Activated CD8-positive, alpha-beta memory T cell treated with anti-CD3 and anti-CD28 coated beads for 1 hour (primary cell): Measurements from ENCODE around the gene SKAP1.
A peak's percentile ranks its signal among the peaks of the same experiment; 100 is the strongest.
"Not testable (repeated sequence)": the region's sequence is repeated elsewhere in the genome, so short reads cannot be mapped to it uniquely, and the experiment has no call there.

Source experiments
- DNase-seq, 2 donors: peaks; one replicate each; pipeline ENCODE4 v3.0.0-alpha.2; 2020; ENCODE audit warnings: low read depth in 1 of 2; ENCODE audit errors: extremely low read depth in 1 of 2

The SKAP1 gene

DNA sequence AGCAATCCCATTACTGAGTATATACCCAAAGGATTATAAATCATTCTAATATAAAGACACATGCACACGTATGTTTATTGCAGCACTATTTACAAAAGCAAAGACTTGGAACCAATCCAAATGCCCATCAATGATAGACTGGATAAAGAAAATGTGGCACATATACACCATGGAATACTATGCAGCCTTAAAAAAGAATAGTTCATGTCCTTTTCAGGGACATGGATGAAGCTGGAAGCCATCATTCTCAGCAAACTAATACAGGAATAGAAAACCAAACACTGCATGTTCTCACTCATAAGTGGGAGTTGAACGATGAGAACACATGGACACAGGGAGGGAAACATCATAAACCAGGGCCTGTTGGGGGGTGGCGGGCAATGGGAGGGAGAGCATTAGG lies 19.3 kb upstream of the SKAP1 start:
- DNase-seq, result not testable (repeated sequence)

DNA sequence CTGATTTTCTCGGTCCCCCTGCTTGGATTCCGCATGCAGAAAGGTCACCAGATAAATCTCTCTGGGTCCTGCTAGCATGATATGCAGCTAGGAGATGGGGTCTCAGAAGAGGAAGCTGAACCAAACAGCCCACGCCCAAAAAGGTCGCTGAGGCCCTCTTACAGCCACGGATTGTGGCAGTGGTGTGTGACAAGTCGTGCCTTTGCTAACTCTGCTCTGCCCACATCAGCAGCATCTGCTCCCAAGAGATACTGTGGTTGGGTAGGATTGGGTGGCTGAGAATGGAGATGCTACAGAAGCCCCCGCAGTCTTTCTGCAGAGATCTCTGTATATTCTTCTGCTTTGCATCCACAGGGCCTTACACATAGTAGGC lies 15.2 kb upstream of the SKAP1 start:
- no peak for DNase-seq

DNA sequence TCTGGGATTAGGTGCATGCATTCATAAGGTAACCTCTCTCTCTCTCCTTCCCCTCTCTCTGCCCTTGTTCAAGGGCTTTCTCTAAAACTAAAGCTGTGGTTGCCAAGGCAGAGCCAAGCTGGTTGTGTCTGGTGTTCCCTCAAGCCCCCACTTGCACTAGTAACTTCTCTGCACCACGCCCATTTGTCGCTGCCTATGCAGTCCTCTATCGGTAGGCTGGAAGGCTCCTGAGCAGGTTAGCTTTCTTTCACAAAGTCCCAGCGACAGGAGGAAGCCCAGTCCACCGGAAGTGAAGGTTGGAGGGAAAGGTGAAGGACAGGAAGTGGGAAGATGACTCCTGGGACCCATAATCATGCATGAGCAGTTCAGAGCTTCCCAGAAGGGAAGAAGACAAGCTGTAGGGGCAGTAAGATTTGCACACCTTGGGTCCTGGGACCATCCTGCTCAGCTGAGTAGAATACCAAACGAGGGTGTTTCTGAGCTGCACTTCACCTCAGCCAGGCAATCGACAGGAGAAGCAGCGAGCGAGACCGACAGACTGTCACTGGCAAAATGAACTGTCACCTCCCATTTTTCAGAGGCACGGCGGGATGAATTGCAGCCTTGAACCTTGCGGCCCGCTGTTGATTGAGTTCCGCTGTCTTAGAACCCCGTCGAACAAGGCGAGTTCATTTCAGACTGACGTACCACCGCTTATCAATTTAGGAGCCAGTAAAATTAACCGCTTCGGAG lies 14.7 kb upstream of the SKAP1 start:
- DNase-seq, result no peak

DNA sequence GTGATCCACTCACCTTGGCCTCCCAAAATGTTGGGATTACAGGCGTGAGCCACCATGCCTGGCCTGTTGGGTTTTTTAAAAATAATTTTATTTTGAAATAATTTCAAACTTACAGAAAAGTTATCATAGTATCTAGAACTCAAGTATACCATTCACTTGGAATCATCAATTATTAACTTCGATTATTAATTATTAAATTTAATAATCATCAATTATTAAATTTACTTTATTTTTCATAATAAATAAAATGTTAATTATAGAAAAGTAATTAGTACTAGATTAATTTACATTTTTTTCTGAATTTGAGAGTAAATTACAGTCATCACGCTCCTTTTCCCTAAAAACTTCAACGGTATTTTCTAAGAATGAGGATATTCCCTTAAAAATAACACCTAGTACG lies 13.7 kb upstream of the SKAP1 start:
- DNase-seq, result no peak

DNA sequence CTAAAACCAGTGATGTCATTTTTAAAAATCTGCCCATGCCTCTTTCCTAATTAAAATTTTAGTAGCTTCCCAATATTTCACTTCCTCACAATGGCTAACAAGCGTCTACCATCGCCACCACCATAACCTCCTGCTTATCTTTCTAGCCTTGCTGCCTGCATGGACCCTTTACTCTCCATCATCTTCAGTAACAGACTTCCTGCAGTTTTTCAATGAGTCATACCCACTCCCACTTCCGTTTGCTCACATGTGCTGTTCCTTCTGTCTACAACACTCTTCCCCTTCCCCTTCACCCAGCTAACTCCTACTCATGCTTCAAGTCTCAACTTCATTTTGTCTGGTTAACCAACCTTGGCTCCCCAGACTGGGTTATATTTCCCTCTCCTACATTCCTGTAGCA lies 12.8 kb upstream of the SKAP1 start:
- no peak for DNase-seq

DNA sequence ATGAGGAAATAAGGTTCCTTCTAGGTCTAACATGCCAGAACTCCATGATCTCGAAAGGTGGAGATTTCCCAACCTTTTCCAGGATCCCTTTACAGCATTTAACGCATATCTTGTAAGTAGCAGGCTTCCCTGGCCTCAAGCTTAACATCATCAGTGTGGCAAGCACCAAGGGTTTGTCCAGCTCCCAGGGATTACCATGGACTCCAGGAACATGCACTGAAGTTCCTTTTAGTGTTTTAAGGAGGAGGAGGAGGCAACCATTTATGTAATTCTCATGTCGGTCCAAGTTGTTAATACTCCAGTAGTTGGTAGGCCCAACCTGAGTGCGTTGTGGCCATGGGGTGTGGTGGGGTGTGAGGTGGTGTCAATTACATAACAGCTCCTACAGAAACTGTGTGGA lies 11.8 kb upstream of the SKAP1 start:
- DNase-seq, result no peak

DNA sequence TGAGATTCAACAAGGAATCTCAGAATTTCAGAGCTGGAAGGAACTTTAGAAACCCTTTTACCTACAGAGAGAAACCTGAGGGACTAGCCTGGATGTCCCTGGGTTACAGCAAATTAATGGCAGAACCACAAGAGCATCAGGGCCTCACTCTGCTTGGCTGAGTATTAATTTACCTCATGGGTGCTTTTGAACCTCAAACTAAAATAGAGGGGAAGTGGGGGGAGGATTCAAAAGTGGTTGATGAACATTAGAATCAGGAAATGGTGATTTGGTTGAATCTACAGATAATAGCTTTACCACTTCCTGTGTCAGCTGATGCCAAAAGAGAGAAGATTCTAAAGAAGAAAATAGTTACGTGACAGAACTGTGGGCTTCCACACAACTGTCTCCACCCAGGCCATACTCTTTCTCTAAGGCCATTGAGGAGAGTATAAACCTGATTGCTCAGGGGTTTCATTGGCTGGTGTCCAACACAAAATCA lies 11.3 kb upstream of the SKAP1 start:
- DNase-seq, result no peak

DNA sequence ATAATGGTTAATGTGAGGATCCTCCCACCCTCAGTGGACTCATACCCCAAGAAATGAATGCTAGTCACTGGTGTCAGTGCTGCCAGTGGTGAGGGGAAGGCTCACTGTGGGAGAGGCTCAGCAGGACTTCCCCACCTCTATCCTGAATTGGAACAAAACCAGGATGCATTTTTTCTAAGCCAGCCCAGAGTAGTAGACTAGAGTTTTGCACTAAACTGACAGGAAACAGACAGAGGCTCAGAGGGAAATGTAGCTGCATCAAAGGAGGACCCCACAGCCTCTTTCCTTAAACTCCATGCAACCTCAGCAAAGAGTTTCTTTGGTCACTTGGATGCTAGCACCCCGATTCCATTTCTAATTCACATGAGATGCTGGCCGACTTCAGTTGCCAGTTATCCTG lies 10.7 kb upstream of the SKAP1 start:
- no peak for DNase-seq

DNA sequence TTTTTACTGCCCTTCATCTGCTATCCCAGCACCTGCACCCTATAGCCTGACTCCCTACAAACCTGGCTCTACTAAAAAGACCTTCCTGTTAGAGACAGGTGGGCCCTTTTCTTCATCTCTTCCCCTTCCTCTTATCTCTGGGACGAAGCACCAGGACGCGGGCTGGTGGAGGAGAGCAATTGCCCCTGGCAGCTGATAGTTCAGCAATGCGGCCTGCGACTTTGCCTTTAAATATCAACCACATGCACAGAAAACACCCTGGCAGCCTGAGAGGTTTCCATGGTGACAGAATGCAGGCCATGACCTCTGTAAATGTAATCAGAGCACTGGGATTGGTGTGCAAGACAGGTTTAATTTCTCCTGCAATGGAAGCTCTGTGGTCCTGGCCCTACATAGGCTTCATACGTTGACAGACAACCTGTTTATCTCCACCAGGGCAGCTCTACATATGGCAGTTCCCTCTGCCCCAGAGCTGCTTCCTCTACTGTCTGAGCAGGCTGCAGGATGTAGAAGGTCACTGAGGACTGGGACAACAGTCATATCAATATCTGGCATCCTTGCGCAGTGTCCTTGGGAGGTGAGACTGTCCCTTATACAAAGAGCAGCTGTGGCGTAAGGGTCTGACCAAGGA lies 10.0 kb upstream of the SKAP1 start:
- no peak for DNase-seq

DNA sequence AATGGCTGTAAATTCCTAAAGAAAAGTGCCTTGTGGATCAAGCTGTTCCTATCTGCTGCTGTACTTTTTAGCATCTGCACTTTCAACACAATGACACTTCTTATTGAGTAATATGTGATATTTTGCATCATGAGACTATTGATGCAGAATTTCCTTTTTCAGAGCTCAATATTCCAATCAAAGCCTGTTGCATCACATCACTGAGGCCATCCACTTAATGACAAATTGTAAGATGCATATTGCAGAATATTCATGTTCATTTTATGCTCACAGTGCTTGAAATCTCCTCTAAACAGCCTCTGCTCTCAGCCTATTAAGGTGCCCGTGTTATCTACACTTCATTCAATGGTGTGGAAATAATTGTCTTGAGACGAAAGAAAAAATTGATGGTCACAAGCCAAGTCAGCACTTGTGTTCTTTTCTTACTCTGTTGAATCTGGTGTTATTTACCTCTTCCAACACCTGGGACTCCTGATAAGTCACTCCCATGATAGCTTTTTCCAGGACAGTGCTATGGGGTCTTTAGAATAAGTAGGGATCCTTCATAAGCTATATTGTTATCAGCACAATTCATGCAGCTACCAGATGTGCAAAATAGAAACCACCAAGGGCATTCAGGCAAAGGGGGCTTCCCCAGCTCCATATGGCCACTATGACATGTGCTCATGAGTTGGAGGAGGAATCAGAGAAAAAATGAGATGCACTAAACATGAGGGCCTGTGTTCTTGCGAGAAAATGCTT lies 9.3 kb upstream of the SKAP1 start:
- DNase-seq, result no peak

DNA sequence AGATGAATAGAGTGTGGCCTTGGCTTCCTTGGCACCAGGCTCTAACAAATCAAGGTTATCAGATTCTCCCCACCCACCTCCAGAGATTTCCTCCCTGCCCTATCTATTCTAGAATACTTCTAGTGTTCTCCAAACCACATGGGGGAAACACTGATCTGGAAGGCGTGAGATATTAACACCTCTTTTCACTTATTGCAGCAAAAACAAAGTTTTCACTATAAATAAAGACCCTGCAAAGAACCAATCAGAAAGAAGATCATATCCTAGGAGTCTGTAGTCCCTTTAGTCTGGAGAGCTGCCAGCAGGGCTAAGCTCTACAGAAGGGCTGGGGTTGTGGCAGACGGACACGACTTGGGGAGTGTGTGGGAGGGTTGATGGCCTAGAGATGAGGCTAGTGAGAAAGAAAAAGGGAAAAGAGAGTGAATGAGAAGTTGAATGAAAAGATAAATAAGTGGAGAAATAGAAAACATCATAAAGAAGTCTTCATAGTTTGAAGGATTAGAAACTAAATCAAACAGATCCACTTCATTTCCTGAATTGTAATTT lies 8.6 kb upstream of the SKAP1 start:
- DNase-seq, result no peak

DNA sequence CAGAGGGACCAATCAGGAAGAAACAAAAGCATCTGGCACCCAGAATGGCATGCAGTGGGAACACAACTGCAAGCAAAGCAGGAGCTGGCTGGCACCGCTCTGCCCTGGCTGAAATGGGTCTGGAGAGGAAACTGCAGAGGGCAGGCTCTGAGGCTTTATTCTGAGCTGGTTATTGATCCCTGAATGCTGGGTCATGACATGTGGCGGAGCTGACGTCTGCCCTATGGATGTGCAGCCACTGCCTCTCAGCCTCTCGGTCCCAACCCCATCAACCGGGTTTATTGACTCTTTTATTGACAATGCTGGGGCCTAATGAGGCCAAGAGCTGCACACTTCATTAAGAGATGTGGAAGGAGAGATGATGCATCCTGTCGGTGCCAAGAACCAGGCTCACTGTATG lies 3.9 kb upstream of the SKAP1 start:
- DNase-seq, result no peak

DNA sequence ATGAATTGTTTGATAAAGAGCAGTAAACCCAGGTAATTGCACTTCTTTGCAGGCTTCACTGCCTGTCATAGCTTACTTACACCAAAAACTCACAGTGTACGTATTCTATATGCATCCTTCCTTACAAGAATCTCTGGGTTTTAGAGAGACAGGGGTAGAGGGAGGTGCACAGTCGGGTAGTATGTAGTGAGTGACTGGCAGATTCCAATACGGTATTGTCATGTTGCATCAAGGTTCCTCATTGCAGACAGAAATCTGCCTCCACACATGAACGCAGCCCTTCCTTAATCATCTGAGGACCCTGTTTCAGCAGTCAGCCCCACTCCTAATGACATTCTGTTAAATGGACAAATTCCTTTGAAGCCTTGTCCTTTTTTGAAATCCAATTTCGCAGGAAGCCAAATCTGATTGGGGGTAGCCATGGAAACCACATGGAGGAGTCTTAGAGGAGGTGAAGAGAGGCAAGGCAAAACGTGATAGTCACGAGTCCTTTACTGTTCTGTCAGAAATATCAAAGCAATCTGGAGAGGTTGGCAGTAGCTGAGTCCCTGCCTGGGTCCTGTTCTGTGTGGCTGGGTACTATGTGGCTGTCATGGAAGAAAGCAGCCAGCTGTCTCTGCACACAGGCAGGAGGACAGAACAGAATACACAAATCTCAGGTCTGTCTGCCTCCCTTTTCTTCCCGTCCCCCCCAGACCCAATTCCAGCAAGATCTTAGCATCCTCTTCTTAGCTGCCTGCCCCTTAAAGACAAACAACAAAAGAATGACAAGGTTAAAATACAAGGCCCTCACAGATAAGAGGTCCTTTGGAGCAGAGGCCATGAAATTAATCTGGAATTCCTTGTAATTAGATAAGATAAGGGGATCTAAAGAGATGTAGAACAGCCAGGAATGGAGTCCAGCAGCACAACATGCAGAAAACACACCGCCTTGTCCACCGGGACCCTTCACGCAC lies 3.1 kb upstream of the SKAP1 start:
- DNase-seq, result no peak

DNA sequence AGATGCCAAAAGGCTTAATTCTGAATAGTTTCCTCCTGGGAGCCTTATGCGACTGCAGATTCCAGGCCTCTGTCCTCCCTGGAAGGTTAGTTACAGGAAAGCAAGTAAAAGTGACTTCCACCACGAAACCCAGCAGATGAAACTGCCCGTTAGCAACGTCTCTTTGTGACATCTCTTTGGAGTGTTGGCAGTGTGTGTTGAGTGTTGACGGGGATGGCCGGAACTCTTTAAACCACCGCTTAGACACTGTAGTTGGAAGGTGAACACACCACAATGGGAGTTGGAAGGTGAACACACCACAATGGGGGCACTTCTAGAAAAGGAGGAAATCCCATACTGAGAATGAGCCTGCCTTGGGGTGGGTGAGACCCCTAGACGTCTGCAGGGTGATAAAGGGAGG lies 858 bp downstream of the SKAP1 start:
- no peak for DNase-seq

DNA sequence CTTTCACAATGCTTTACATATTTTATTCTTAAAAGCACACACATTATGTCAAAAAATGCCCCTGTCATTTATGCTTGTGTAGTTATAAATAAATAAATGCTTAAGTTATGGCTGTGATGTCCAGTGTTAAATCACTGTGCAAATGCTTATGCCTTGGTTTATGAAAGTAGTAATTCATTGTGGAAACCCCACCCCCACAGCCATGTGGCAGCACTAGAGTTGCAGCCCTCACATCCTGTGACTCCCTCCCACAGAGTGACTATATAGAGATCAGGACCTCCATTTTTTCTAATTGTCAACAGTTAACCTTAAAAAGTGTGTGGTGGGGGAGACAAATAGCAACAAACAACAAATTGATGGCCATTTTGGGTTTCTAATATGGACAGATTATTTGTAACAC lies 2.4 kb downstream of the SKAP1 start:
- peak in 1 of 2 donors; percentile 32 for DNase-seq

DNA sequence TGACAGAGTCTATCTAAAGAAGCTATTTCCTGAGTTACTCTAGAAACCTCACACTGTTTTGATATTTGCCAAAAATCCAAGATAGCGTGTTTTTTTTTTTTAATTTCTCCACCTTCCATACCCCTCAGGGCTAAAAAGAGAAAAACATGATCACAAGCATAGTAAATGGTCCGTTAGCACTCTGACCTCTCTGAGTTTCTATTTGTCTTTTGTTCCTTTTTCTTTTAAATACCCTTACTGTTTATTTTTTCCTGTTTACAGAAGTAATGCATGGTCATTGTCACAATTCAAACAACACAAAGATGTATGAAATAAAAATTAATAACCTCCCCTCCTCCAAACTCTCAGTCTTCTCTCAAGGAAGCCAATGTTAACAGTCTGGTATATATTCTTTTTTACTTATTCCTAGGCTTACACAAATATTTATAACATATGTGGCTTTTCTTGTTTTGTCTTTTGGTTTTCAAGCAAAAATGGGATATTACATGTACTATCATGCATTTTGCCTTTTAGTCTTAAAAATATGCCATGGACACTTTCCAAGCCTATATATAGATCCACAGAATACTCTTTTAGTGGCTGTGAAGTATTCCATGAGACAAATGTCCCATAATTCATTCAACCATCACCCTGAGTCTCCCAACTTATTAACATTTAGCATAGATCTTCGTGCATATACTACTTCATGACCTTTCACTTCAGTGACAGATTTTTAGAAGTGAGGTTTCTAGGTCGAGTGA lies 3.1 kb downstream of the SKAP1 start:
- DNase-seq, result no peak

DNA sequence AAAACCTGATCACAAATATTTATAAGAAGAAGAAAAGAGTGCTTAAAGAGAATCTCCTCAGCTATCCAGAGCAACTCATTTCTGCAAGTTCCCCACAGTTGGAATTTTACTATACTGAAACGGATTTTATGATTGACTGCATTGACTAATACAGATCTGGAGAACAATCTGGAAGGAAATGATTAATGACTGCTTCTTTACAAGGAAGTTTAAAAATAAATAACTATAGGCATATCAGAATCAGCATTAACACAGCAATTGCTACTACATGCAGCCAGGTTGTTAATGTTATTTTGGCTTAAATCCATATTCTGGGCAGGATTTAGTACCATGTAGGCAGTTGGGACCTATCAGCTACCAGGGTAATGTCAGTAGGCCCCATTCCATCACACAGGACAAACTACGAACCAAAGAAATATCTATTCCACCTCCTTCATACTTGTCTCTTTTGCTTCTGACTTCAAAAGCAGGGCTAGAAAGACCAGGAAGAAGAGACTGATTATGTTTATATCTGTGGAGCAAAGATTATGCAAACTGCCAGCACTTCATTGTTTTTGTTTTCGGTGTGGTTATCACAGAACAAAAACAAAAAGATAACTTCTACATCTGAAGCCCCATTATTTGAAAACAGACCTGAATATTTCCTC lies 3.9 kb downstream of the SKAP1 start:
- no peak for DNase-seq

DNA sequence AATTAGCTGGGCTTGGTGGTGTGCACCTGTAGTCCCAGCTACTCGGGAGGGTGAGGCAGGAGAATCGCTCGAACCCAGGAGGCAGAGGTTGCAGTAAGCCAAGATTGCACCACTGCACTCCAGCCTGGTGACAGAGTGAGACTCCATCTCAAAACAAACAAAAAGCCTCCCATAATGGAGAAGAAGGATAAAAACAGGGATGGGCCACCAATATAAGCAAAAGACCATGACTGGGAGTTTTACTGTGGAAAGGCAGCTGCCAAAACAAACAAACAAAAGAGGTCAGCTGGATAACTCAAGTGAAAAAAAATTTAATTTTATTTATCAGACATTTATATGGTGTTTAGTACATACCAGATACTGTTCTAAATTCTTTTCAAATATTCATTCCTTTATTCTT lies 8.0 kb downstream of the SKAP1 start:
- not testable (repeated sequence) for DNase-seq

DNA sequence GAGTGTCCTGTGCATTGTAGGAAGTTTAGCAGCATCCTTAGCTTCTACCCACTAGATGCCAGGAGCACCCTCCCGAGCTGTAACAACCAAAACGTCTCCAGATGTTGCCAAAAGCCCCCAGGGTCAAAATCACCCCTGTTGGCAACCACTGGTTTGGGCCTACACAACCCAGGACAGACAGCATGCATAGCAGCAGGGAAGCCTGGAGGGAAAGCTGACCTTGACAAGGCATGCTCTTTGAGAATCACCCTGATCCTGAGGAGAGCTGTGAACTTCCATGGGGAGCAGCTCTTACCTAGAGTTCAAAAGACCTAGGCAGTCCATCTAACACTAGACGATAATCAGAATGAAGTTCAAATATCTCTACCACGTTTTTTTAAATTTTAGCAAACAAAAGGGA lies 9.2 kb downstream of the SKAP1 start:
- no peak for DNase-seq
